Karpas-422 (cell line): ENCODE results near the gene SPATA45. TPM values are rescaled to one million over a fixed set of nuclear protein-coding genes. Genes with fewer than 3 reads are reported as not detected.
A peak's percentile ranks its signal among the peaks of the same experiment; 100 is the strongest.

Experiments used
- DNase-seq: peaks from one replicate; pipeline ENCODE4 v3.0.0-alpha.2; 2015
- H2AFZ ChIP-seq: fragments of 200-600 bp; sonication (generic); 2 replicates; pipeline ENCODE4 v1.6.1; 2014; ENCODE audit warnings: antibody characterized with exemption, low read length, mixed read lengths
- H3K27ac ChIP-seq: fragments of 200-600 bp; sonication (generic); 2 replicates; pipeline ENCODE4 v1.5.1; 2014; ENCODE audit warnings: mild to moderate bottlenecking, low read length, moderate library complexity
- H3K27me3 ChIP-seq: fragments of 200-600 bp; sonication (generic); 2 replicates; pipeline ENCODE4 v1.6.1; 2014; ENCODE audit warnings: low read length, mixed read lengths
- H3K36me3 ChIP-seq: fragments of 200-600 bp; sonication (generic); 2 replicates; pipeline ENCODE4 v1.6.1; 2014; ENCODE audit warnings: low read length, mixed read lengths; ENCODE audit not compliant: insufficient read depth
- H3K4me1 ChIP-seq: fragments of 200-600 bp; sonication (generic); 2 replicates; pipeline ENCODE4 v1.6.1; 2014; ENCODE audit warnings: mild to moderate bottlenecking, low read length, mixed read lengths
- H3K4me2 ChIP-seq: fragments of 200-600 bp; sonication (generic); 2 replicates; pipeline ENCODE4 v1.6.1; 2014; ENCODE audit warnings: low read length, low read depth, mild to moderate bottlenecking; ENCODE audit not compliant: poor library complexity, severe bottlenecking
- H3K4me3 ChIP-seq: fragments of 200-600 bp; sonication (generic); 2 replicates; pipeline ENCODE4 v1.5.1; 2014; ENCODE audit warnings: mild to moderate bottlenecking, antibody characterized with exemption, low read length, mixed read lengths
- H3K79me2 ChIP-seq: fragments of 200-600 bp; sonication (generic); 2 replicates; pipeline ENCODE4 v1.6.1; 2014; ENCODE audit warnings: mild to moderate bottlenecking, low read length, mixed read lengths
- H3K9ac ChIP-seq: fragments of 200-600 bp; sonication (generic); 2 replicates; pipeline ENCODE4 v1.6.0; 2014; ENCODE audit warnings: low read length
- H3K9me2 ChIP-seq: fragments of 200-600 bp; sonication (generic), shearing (Covaris generic); replicated peaks from 2 replicates; pipeline ENCODE4 v1.6.0; 2014; ENCODE audit warnings: mild to moderate bottlenecking, low read length, moderate library complexity; ENCODE audit not compliant: insufficient read depth
- H3K9me3 ChIP-seq: fragments of 300-700, 200-600 bp; sonication (generic); 2 replicates; pipeline ENCODE4 v1.6.1; 2014; ENCODE audit warnings: low read length, mixed read lengths
- H4K20me1 ChIP-seq: fragments of 200-600 bp; sonication (generic); 2 replicates; pipeline ENCODE4 v1.6.1; 2014; ENCODE audit warnings: mild to moderate bottlenecking, antibody characterized with exemption, low read length, low read depth; ENCODE audit not compliant: insufficient read depth
- total RNA-seq: library from RNA; depleted of rRNA; stranded (reverse); fragments of >200 nt; shearing (Covaris generic); gene quantifications from 2 replicates; pipeline ENCODE4 v1.2.3, GENCODE V29; 2014; ENCODE audit warnings: low replicate concordance

The SPATA45 gene
- total RNA-seq, 1 experiment from 2014 or later = not detected

DNA sequence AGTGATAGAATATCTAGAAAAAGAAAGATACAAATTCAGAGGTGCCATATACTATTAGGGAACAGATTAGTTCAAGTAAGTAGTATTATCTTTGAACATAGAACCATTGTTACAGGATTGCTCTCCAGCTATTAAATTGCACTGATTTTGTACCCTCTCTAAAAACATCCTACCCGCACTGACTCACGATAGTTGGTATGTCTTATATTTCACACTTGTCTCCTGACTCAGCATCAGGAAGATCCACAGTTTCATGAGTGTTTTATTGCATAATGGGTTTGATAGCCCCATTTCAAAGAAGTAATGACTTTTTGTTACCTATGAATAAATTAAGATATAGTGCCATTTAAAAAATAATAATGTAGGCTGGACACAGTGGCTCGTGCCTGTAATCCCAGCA is 49.8 kb downstream of the SPATA45 start:
- H3K36me3 ChIP-seq = peaks cover 28% of the 10 kb centered on the region
- no peaks in the 10 kb centered on the region for H3K9me3 ChIP-seq

DNA sequence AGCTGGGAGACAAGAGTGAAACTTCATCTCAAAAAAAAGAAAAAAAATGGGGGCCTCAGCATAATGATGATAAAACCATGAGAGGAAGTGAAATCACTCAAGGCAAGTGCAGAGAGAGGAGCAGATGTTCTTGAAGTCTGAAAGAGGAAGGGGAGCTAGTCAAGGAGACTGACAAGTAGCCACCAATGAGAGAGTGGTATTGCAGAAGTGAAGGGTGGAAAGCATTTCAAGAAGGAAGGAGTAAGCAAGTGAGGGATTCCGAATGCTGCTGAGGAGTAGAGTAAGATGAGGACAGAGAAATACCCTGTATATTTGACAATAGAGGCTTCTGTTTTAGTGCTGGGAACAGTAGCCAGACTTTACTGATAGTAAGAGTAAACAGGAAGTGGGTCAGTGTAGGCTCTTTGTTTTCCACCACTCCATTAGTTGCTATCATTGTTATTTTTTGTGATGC is 52.9 kb downstream of the SPATA45 start:
- peak overlapping the region; percentile 89 for H3K27ac ChIP-seq
- H3K4me2 ChIP-seq = peak overlapping the region; percentile 59
- H4K20me1 ChIP-seq = no peaks in the 10 kb centered on the region
- peaks cover 44% of the 10 kb centered on the region for H3K79me2 ChIP-seq
- DNase-seq = peak; percentile 94
- peak overlapping the region; percentile 26; the same call in 1 of the 2 replicates for H2AFZ ChIP-seq
- H3K9ac ChIP-seq = peak overlapping the region; percentile 56
- no peaks in the 10 kb centered on the region for H3K27me3 ChIP-seq
- no peaks in the 10 kb centered on the region for H3K9me3 ChIP-seq
- peaks cover 37% of the 10 kb centered on the region for H3K4me1 ChIP-seq
- no peaks in the 10 kb centered on the region for H3K9me2 ChIP-seq
- H3K36me3 ChIP-seq = peaks cover 24% of the 10 kb centered on the region
- peak overlapping the region; percentile 46 for H3K4me3 ChIP-seq

More for the DNA sequence above, 49.8 kb downstream of the SPATA45 start:
- Histone ChIP-seq H3K9ac (no peak overlapping the region), H3K79me2 (peaks cover 19% of the 10 kb centered on the region), H2AFZ (no peak overlapping the region), H3K9me2 (no peaks in the 10 kb centered on the region), H3K4me3 (no peak overlapping the region), H3K27ac (no peak overlapping the region), H3K4me1 (peaks cover 32% of the 10 kb centered on the region), H3K4me2 (no peak overlapping the region), H3K27me3 (no peaks in the 10 kb centered on the region), H4K20me1 (no peaks in the 10 kb centered on the region)
- DNase-seq = peak; percentile 33

GRCh38 chr1:212792396-212792908 is 55.0 kb downstream of the SPATA45 start:
- Histone ChIP-seq H3K27ac (peak overlapping the region; percentile 89), H3K9me3 (no peaks in the 10 kb centered on the region), H3K4me1 (peaks cover 54% of the 10 kb centered on the region), H3K9me2 (no peaks in the 10 kb centered on the region), H3K4me3 (peak overlapping the region; percentile 83), H3K9ac (peak overlapping the region; percentile 86), H3K4me2 (peak overlapping the region; percentile 91), H4K20me1 (no peaks in the 10 kb centered on the region), H3K27me3 (no peaks in the 10 kb centered on the region), H3K36me3 (peaks cover 17% of the 10 kb centered on the region), H2AFZ (peak overlapping the region; percentile 67; the same call in 1 of the 2 replicates), H3K79me2 (peaks cover 65% of the 10 kb centered on the region)
- DNase-seq = peak; percentile 52

DNA sequence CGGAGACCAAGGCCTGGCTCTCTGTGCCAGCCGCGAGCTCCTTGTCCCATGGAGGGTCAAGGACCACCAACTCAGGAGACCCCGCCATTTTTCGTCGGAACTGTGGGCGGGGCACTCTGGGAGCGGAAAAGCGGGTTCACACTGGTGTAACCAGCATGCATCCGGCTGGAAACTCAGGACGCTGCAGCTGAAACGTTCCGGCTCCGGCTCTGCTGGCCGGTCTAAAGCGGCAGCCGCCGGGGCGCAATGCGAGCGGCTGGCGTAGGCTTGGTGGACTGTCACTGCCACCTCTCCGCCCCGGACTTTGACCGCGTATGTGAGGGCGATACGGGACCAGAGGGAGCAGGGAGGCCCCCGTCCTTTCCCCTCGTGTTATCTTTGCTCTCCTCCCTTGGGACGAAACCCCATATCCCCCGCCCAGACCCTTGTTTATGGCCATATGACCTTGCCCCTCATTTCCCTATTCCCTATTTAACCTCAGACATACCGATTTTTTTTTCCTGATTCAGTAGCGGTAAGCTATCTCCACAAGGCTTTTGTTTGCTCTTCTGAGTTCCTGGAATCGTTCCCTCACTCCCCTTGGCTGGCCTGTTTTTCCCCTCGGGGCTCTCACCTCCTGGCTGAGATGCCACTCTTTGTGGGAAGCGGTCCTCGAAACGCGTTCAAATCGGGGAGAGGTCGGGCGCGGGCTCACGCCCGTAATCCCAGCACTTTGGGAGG is 55.6 kb downstream of the SPATA45 start, which contains the start of the genes NSL1 and TATDN3:
NSL1 (minus strand) TSS at position 102 of the 720 bp plus-strand sequence; CDS start at position 88, 14 bp downstream.
TATDN3 (plus strand) TSS at position 219 of the 720 bp plus-strand sequence; CDS start at position 247, 28 bp downstream.
- Histone ChIP-seq H4K20me1 (no peaks in the 10 kb centered on the region), H3K4me2 (peak within 1 kb of the TSS; percentile 95), H3K9ac (peak within 1 kb of the TSS; percentile 86), H3K9me2 (no peaks in the 10 kb centered on the region), H3K4me1 (peaks cover 54% of the 10 kb centered on the region), H3K27me3 (no peaks in the 10 kb centered on the region), H3K79me2 (peaks cover 71% of the 10 kb centered on the region), H3K27ac (peak within 1 kb of the TSS; percentile 89), H3K36me3 (peaks cover 12% of the 10 kb centered on the region; the same call in 1 of the 2 replicates), H3K4me3 (peak within 1 kb of the TSS; percentile 83), H2AFZ (peak within 1 kb of the TSS; percentile 73), H3K9me3 (no peaks in the 10 kb centered on the region)
- DNase-seq = peak; percentile 98

GRCh38 chr1:212791261-212791675 is 56.2 kb downstream of the SPATA45 start:
- H3K27me3 ChIP-seq = no peaks in the 10 kb centered on the region
- H3K4me1 ChIP-seq = peaks cover 54% of the 10 kb centered on the region
- H4K20me1 ChIP-seq = no peaks in the 10 kb centered on the region
- no peaks in the 10 kb centered on the region for H3K9me3 ChIP-seq
- H3K27ac ChIP-seq = peak overlapping the region; percentile 89
- H3K4me2 ChIP-seq = peak overlapping the region; percentile 91
- H3K9ac ChIP-seq = peak overlapping the region; percentile 86
- peaks cover 7% of the 10 kb centered on the region; the same call in 1 of the 2 replicates for H3K36me3 ChIP-seq
- no peak for DNase-seq
- no peaks in the 10 kb centered on the region for H3K9me2 ChIP-seq
- peak overlapping the region; percentile 83 for H3K4me3 ChIP-seq
- H3K79me2 ChIP-seq = peaks cover 77% of the 10 kb centered on the region
- H2AFZ ChIP-seq = peak overlapping the region; percentile 73; the same call in 1 of the 2 replicates

DNA sequence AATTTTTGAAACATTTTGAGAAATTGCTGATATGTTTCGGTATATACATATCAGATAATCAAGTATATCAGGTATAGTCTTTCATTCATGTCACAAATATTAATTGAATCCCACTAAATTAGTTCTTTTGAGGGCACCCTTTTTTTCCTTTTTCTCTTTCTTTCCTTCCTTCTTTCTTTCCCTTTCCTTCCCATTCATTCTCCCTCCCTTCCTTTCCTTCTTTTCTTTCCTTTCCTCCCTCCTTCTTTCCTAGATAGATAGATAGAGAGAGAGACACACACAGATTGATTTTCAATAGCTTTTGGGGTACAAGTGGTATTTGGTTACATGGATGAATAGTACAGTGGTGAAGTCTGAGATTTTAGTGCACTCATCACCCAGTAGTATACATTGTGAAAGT is 61.6 kb downstream of the SPATA45 start:
- Histone ChIP-seq H4K20me1 (no peaks in the 10 kb centered on the region), H3K4me3 (no peak overlapping the region), H3K9ac (no peak overlapping the region), H2AFZ (no peak overlapping the region), H3K9me3 (no peaks in the 10 kb centered on the region), H3K36me3 (peaks cover 46% of the 10 kb centered on the region), H3K4me1 (peaks cover 26% of the 10 kb centered on the region), H3K4me2 (no peak overlapping the region), H3K27ac (no peak overlapping the region), H3K27me3 (no peaks in the 10 kb centered on the region), H3K9me2 (no peaks in the 10 kb centered on the region), H3K79me2 (peaks cover 64% of the 10 kb centered on the region)
- no peak for DNase-seq

DNA sequence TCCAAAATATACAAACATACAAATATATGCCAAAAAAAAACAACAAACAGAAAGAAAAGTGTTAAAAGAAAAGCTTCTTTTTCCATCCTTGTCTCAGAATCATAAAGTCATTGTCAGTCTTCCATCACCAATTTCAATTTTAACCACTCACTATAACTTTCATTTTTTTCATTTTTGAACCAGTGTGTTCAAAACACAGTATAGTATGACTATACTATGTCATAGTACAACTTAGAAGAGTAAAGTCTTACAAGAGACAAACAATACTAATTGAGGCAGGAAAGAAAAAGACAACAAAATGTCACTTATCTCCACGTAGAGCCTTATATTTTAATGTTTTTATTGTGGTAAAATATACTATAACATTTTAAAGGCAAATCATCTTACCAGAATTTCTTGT is 63.5 kb downstream of the SPATA45 start:
- Histone ChIP-seq H3K27ac (no peak overlapping the region), H3K9ac (no peak overlapping the region), H3K79me2 (peaks cover 50% of the 10 kb centered on the region), H3K27me3 (no peaks in the 10 kb centered on the region), H3K9me2 (no peaks in the 10 kb centered on the region), H4K20me1 (no peaks in the 10 kb centered on the region), H3K9me3 (no peaks in the 10 kb centered on the region), H2AFZ (no peak overlapping the region), H3K36me3 (peaks cover 50% of the 10 kb centered on the region), H3K4me3 (no peak overlapping the region), H3K4me2 (no peak overlapping the region), H3K4me1 (peaks cover 11% of the 10 kb centered on the region)
- no peak for DNase-seq

- Histone ChIP-seq H3K4me2 (no peak overlapping the region), H4K20me1 (no peaks in the 10 kb centered on the region), H3K27me3 (no peaks in the 10 kb centered on the region), H2AFZ (no peak overlapping the region), H3K79me2 (peaks cover 36% of the 10 kb centered on the region), H3K9me2 (no peaks in the 10 kb centered on the region), H3K36me3 (peaks cover 50% of the 10 kb centered on the region), H3K9ac (no peak overlapping the region), H3K4me3 (no peak overlapping the region), H3K9me3 (no peaks in the 10 kb centered on the region), H3K27ac (no peak overlapping the region), H3K4me1 (no peaks in the 10 kb centered on the region)
- peak; percentile 68 for DNase-seq
These were observed 64.9 kb downstream of the SPATA45 start for GRCh38 chr1:212782422-212783154.
